Medulla oblongata (tissue), 1 donor: ENCODE results near the gene NBPF3.
A peak's percentile ranks its signal among the peaks of the same experiment; 100 is the strongest.
"Not testable (repeated sequence)": the region's sequence is repeated elsewhere in the genome, so short reads cannot be mapped to it uniquely, and the experiment has no call there.

ENCODE experiments used
- DNase-seq: peaks from one replicate; pipeline ENCODE4 v3.0.0-alpha.2; 2015; ENCODE audit errors: extremely low spot score

The NBPF3 gene

GRCh38 chr1:21518774-21519455 is 79.0 kb downstream of the NBPF3 start:
- DNase-seq: no peak

GRCh38 chr1:21519486-21520070 is 79.6 kb downstream of the NBPF3 start:
- DNase-seq: not testable (repeated sequence)

GRCh38 chr1:21520899-21521716 is 81.2 kb downstream of the NBPF3 start:
- DNase-seq: peak; percentile 60

DNA sequence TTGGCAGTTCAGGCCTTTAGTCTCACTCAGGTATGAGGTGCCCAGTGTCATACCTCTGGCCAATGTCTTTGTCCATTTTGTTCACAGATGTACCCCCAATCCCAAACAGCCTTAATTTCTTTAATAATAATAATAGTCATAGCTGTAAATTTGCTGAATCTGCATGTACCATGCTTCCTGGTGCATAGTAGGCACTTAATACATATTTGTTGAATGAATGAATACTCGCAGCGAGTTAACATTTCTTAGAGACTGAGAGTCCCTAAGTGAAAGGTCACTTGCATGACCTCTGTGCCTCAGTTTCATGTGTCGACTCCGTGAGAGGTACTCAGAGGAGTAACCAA is 81.8 kb downstream of the NBPF3 start:
- DNase-seq: no peak

GRCh38 chr1:21522525-21523038 is 82.6 kb downstream of the NBPF3 start:
- no peak for DNase-seq

- DNase-seq: no peak
Observed at GRCh38 chr1:21523297-21523813, 83.4 kb downstream of the NBPF3 start.

DNA sequence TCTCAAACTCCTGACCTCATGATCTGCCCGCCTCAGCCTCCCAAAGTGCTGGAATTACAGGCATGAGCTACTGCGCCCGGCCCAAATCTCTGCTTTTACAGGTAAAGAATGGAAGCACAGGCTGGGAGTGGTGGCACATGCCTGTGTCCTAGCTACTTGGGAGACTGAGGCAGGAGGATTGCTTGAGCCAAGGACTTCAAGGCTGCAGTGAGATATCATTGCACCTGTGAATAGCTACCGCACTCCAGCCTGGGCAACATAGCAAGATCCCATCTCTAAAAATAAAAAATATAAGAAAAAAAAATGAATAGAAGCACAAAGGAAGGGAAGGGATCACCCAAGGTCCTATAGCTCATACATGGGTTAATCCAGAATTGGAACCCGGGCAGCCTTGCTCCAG is 84.3 kb downstream of the NBPF3 start:
- DNase-seq: no peak

GRCh38 chr1:21524686-21525339 is 84.9 kb downstream of the NBPF3 start:
- DNase-seq: peak; percentile 75

- DNase-seq: no peak
Observed at GRCh38 chr1:21525340-21525717, 85.4 kb downstream of the NBPF3 start.

GRCh38 chr1:21526441-21526840 is 86.5 kb downstream of the NBPF3 start:
- DNase-seq: no peak

DNA sequence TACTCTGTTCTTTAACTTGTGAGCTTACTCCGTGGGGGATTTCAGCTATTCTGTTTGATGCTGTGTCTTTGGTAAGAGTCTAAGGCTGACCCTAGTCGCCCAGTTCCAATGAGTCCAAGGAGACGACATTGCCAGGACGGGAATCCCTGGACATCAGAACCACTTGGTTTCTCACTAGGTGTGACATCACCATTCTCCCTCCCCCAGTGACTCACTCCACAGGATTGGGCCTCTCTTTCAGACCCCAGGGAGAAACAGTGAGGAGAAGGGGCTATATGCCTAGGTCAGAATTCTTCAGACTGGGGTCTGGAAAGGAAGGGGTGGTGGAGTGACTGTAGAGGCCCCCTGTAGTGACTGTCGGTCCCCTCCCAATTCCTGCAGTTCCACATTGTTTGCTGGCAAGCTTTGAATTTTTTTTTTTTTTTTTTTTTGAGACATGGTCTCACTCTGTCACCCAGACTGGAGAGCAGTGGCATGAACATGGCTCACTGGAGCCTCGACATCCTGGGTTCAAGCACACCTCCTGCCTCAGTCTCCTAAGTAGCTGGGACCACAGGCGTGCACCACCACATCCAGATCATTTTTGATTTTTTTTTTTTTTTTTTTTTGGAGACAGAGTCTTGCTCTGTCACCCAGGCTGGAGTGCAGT is 90.6 kb downstream of the NBPF3 start:
- no peak for DNase-seq

DNA sequence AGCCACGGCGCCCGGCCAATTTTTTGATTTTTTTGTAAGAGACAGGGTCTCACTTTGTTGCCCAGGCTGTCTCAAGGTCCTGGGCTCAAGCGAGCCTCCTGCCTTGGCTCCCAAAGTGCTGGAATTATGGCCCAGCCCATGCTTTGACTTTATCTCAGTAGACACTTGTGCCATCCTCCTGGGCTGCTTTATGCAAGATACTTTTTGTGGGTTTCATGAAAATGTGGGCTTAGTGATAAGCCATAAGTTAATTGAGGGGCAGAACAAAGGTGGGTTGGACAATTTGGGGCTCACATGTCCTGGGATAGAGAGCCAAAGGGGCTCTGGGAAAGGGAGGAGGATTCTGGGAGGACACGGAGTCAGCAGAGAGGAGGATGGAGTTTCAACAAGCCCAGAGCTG is 91.3 kb downstream of the NBPF3 start:
- DNase-seq: no peak

- DNase-seq: no peak
Observed at GRCh38 chr1:21532496-21532895, 92.6 kb downstream of the NBPF3 start.

DNA sequence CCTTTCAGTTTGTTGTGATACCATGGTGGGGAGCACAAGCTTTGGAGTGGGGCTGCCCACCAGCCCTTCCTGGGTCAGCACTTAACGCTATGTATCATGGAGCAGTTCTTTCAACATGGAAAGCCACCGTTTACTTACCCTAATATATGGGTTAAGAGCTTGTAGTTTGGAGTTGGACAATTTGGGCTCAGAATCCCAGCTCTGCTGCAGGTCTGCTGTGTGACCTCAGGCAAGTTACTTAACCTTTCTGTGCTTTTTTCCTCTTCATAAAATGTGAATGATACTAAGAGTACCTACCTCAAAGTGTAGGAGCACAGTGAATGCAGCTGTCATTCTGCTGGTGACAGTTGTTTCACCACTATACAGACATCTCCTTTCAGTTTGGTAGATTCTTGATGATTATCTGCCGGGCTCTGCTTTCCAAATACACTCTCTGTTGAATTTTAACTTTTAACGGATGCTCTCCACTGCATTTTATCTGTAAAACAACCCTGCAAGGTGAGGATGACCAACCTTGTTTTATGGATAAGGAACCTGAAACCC is 93.1 kb downstream of the NBPF3 start:
- DNase-seq: no peak

DNA sequence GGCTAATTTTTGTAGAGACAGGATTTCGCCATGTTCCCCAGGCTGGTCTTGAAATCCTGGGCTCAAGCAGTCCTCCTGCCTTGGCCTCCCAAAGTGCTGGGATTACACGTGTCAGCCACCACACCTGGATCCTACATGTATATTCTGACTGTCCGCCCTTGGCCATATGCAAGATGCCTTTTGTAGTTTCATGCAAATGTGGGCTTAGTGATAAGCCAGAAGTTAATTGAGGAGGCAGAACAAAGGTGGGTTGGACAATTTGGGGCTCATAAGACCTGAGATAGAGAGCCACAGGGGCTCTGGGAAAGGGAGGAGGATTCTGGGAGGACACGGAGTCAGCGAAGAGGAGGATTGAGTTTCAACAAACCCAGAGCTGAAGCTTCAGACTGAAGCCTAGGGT is 94.2 kb downstream of the NBPF3 start:
- no peak for DNase-seq
